ENCODE data around the gene RUVBL2.
A peak's percentile ranks its signal among the peaks of the same experiment; 100 is the strongest.

The RUVBL2 gene

DNA sequence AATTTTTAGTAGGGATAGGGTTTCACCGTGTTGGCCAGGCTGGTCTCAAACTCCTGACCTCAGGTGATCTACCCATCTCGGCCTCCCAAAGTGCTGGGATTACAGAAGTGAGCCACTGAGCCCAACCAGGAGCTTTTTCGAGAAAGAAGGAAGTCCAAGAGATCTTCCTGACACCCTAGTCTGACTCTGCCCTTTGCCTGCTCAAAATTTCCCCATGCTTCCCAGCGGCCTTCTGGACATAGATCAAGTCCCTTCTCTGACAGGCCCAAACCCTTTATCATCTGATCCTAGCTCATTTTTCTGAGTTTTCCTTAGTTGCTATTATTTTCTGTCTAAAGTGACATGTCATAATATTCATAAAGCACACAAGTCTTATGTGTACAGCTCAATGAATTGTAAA is 40.5 kb upstream of the RUVBL2 start:
- H3K14ac ChIP-seq (ENCODE audit: low read length in 2 of 2) = no peak overlapping the region
- H3K9ac ChIP-seq (ENCODE audit: low read length) = no peak overlapping the region
- H3K36me3 ChIP-seq (ENCODE audit: control insufficient read depth in 1 of 2, insufficient read depth in 2 of 2, low read depth in 1 of 2, low read length in 2 of 2) = peaks cover 13 to 23% of the 10 kb centered on the region in 2 experiments
- no peak overlapping the region for H2BK120ac ChIP-seq (ENCODE audit: low read depth, low read length)
- H3K9me3 ChIP-seq (ENCODE audit: control insufficient read depth, low read length) = no peaks in the 10 kb centered on the region
- H4K8ac ChIP-seq (ENCODE audit: low read length) = no peak overlapping the region
- no peak overlapping the region for H3K4me2 ChIP-seq (ENCODE audit: low read length, poor library complexity, severe bottlenecking)
- no peak overlapping the region for H4K91ac ChIP-seq (ENCODE audit: low read length)
- no peak overlapping the region for H3K27ac ChIP-seq (ENCODE audit: low read length, poor library complexity, severe bottlenecking)
- no peak overlapping the region for H3K18ac ChIP-seq (ENCODE audit: low read depth in 1 of 2, low read length in 2 of 2)
- H2BK15ac ChIP-seq (ENCODE audit: low read depth, poor library complexity, severe bottlenecking) = peak overlapping the region; percentile 44
- WGBS = 86% methylated on average over 4 of the region's 4 CpGs
- H2AK5ac ChIP-seq (ENCODE audit: low read length, severe bottlenecking) = no peak overlapping the region
- H3K4ac ChIP-seq (ENCODE audit: low read depth in 1 of 2, low read length in 2 of 2) = no peak overlapping the region
- no peaks in the 10 kb centered on the region for H3K27me3 ChIP-seq (ENCODE audit: control insufficient read depth in 1 of 2, insufficient read depth in 1 of 2, low read length in 2 of 2)
- no peaks in the 10 kb centered on the region for H3K79me1 ChIP-seq (replicated peaks; ENCODE audit: low read length, poor library complexity, severe bottlenecking)
- no peak for DNase-seq
- H3K23ac ChIP-seq (ENCODE audit: low read length in 2 of 2) = no peak overlapping the region
- H3K4me3 ChIP-seq (ENCODE audit: insufficient read depth in 1 of 2, low read depth in 1 of 2, low read length in 2 of 2) = no peak overlapping the region
- H2BK5ac ChIP-seq (ENCODE audit: low read depth, low read length, poor library complexity, severe bottlenecking) = no peak overlapping the region
- peaks cover 18% of the 10 kb centered on the region for H3K4me1 ChIP-seq (ENCODE audit: control insufficient read depth, insufficient read depth, low read depth, low read length)
- H2BK12ac ChIP-seq (ENCODE audit: low read length in 2 of 2) = no peak overlapping the region
- H2AFZ ChIP-seq (ENCODE audit: low read depth, low read length) = no peak overlapping the region

DNA sequence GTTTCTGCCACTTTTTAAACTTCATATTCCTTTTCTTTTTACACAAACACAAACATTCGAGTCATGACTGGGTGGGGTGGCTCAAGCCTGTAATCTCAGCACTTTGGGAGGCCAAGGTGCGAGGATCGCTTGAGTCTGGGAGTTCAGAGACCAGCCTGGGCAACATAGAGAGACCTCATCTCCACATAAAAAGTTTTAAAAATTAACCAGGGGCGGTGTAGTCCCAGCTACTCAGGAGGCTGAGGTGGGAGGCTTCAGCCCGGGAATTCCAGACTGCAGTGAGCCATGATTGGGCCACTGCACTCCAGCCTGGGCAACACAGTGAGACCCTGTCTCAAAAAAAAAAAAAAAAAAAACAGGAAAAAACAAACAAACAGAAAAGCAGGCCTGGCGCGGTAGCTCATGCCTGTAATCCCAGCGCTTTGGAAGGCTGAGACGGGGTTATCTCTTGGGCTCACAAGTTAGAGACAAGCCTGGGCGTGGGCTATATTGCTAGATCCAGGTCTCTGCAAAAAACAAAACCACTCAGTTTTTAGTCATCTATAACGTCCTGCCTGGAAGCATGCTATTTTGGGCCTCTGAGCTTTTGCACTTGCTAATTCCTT is 39.6 kb upstream of the RUVBL2 start:
- H3K4ac ChIP-seq (ENCODE audit: low read depth in 1 of 2, low read length in 2 of 2) = peak overlapping the region in 1 of 2 experiments; percentile 71
- H3K4me1 ChIP-seq (ENCODE audit: control insufficient read depth, insufficient read depth, low read depth, low read length) = peaks cover 18% of the 10 kb centered on the region
- no peak overlapping the region for H2BK12ac ChIP-seq (ENCODE audit: low read length in 2 of 2)
- H2AFZ ChIP-seq (ENCODE audit: low read depth, low read length) = peak overlapping the region; percentile 90
- H3K9ac ChIP-seq (ENCODE audit: low read length) = peak overlapping the region; percentile 99
- H4K91ac ChIP-seq (ENCODE audit: low read length) = no peak overlapping the region
- no peaks in the 10 kb centered on the region for H3K27me3 ChIP-seq (ENCODE audit: control insufficient read depth in 1 of 2, insufficient read depth in 1 of 2, low read length in 2 of 2)
- peak overlapping the region; percentile 31 for H3K27ac ChIP-seq (ENCODE audit: low read length, poor library complexity, severe bottlenecking)
- 77% methylated on average over 11 of the region's 11 CpGs for WGBS
- no peak overlapping the region for H2AK5ac ChIP-seq (ENCODE audit: low read length, severe bottlenecking)
- no peak overlapping the region for H2BK120ac ChIP-seq (ENCODE audit: low read depth, low read length)
- H3K4me2 ChIP-seq (ENCODE audit: low read length, poor library complexity, severe bottlenecking) = peak overlapping the region; percentile 45
- H3K18ac ChIP-seq (ENCODE audit: low read depth in 1 of 2, low read length in 2 of 2) = peak overlapping the region in 1 of 2 experiments; percentile 63
- no peak for DNase-seq
- no peak overlapping the region for H2BK5ac ChIP-seq (ENCODE audit: low read depth, low read length, poor library complexity, severe bottlenecking)
- H3K23ac ChIP-seq (ENCODE audit: low read length in 2 of 2) = no peak overlapping the region
- H3K36me3 ChIP-seq (ENCODE audit: control insufficient read depth in 1 of 2, insufficient read depth in 2 of 2, low read depth in 1 of 2, low read length in 2 of 2) = peaks cover 19 to 30% of the 10 kb centered on the region in 2 experiments
- peak overlapping the region; percentile 52 for H4K8ac ChIP-seq (ENCODE audit: low read length)
- H3K9me3 ChIP-seq (ENCODE audit: control insufficient read depth, low read length) = no peaks in the 10 kb centered on the region
- H3K79me1 ChIP-seq (replicated peaks; ENCODE audit: low read length, poor library complexity, severe bottlenecking) = no peaks in the 10 kb centered on the region
- no peak overlapping the region for H3K14ac ChIP-seq (ENCODE audit: low read length in 2 of 2)
- H3K4me3 ChIP-seq (ENCODE audit: insufficient read depth in 1 of 2, low read depth in 1 of 2, low read length in 2 of 2) = peak overlapping the region in 1 of 2 experiments; percentile 98
- H2BK15ac ChIP-seq (ENCODE audit: low read depth, poor library complexity, severe bottlenecking) = no peak overlapping the region

DNA sequence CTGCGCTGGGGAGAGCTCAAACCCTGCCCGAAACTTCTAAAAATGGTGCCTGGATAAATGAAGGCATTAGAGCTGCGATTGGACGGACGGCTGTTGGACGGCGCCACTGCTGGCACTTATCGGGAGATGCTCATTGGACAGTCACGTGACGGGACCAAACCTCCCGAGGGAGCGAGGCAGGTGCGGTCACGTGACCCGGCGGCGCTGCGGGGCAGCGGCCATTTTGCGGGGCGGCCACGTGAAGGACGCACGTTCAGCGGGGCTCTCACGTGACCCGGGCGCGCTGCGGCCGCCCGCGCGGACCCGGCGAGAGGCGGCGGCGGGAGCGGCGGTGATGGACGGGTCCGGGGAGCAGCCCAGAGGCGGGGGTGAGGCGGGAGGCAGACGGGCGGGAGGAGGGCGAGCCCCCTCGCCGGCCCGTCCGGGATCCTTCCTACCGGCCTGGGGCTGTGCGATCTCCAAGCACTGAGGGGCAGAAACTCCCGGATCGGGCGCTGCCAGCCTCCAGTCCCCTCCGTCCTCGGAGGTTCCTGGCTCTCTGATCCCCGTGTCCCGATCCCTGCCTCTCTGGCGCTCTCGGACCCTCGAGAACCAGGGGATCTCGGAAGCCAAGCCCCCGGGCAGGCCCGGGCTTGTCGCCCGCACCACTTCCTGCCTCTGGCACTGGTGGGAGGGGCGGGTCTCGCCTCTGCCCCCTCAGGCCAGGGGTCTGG is 38.9 kb upstream of the RUVBL2 start, which contains the start of gene BAX:
Gene BAX, plus strand, starts transcription at position 281 of the 713 bp plus-strand sequence. Its CDS starts 54 bp downstream, at position 335.
- Histone ChIP-seq H2AK5ac (ENCODE audit: low read length, severe bottlenecking) (peak within 1 kb of the TSS; percentile 94), H3K4me1 (ENCODE audit: control insufficient read depth, insufficient read depth, low read depth, low read length) (peaks cover 18% of the 10 kb centered on the region), H2BK5ac (ENCODE audit: low read depth, low read length, poor library complexity, severe bottlenecking) (peak within 1 kb of the TSS; percentile 100), H4K91ac (ENCODE audit: low read length) (peak within 1 kb of the TSS; percentile 99), H3K36me3 (ENCODE audit: control insufficient read depth in 1 of 2, insufficient read depth in 2 of 2, low read depth in 1 of 2, low read length in 2 of 2) (peaks cover 22 to 30% of the 10 kb centered on the region in 2 experiments), H3K9me3 (ENCODE audit: control insufficient read depth, low read length) (no peaks in the 10 kb centered on the region), H3K27ac (ENCODE audit: low read length, poor library complexity, severe bottlenecking) (peak within 1 kb of the TSS; percentile 100), H2AFZ (ENCODE audit: low read depth, low read length) (peak within 1 kb of the TSS; percentile 90), H3K23ac (ENCODE audit: low read length in 2 of 2) (peak within 1 kb of the TSS; percentile 21 to 90), H3K4me3 (ENCODE audit: insufficient read depth in 1 of 2, low read depth in 1 of 2, low read length in 2 of 2) (peak within 1 kb of the TSS; percentile 84 to 98), H3K27me3 (ENCODE audit: control insufficient read depth in 1 of 2, insufficient read depth in 1 of 2, low read length in 2 of 2) (no peaks in the 10 kb centered on the region), H3K4ac (ENCODE audit: low read depth in 1 of 2, low read length in 2 of 2) (peak within 1 kb of the TSS; percentile 100), H2BK12ac (ENCODE audit: low read length in 2 of 2) (peak within 1 kb of the TSS; percentile 50 to 91), H4K8ac (ENCODE audit: low read length) (peak within 1 kb of the TSS; percentile 98), H3K79me1 (replicated peaks; ENCODE audit: low read length, poor library complexity, severe bottlenecking) (no peaks in the 10 kb centered on the region), H2BK120ac (ENCODE audit: low read depth, low read length) (peak within 1 kb of the TSS; percentile 99), H3K4me2 (ENCODE audit: low read length, poor library complexity, severe bottlenecking) (peak within 1 kb of the TSS; percentile 73), H3K14ac (ENCODE audit: low read length in 2 of 2) (peak within 1 kb of the TSS; percentile 76 to 93), H2BK15ac (ENCODE audit: low read depth, poor library complexity, severe bottlenecking) (peak within 1 kb of the TSS; percentile 86), H3K18ac (ENCODE audit: low read depth in 1 of 2, low read length in 2 of 2) (peak within 1 kb of the TSS; percentile 95 to 99), H3K9ac (ENCODE audit: low read length) (peak within 1 kb of the TSS; percentile 99)
- DNase-seq = peak; percentile 92
- under 1% methylated on average over 36 of the region's 71 CpGs for WGBS

DNA sequence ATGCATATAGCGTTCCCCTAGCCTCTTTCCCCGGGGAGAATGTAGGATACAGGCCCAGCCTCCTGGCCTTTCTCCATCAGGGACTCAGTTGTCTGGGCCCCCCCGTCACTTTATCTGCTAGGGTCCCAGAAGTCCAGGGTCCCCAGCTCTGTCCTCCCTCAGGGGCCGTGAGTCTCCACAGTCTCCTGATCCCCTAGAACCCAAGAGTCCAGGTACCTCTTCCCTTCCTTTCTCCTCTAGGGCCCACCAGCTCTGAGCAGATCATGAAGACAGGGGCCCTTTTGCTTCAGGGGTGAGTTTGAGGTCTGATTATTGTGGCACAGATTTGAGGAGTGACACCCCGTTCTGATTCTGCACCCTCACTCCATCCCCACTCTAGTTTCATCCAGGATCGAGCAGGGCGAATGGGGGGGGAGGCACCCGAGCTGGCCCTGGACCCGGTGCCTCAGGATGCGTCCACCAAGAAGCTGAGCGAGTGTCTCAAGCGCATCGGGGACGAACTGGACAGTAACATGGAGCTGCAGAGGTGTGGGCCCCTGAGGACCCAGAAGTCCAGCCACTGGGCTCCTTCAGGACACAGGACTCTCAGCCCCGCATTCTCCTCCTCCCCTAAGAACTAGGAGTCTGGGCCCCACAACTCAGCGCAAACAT is 38.3 kb upstream of the RUVBL2 start:
- Histone ChIP-seq H2BK120ac (ENCODE audit: low read depth, low read length) (peak overlapping the region; percentile 99), H2BK12ac (ENCODE audit: low read length in 2 of 2) (peak overlapping the region; percentile 50 to 91), H3K27me3 (ENCODE audit: control insufficient read depth in 1 of 2, insufficient read depth in 1 of 2, low read length in 2 of 2) (no peaks in the 10 kb centered on the region), H3K27ac (ENCODE audit: low read length, poor library complexity, severe bottlenecking) (peak overlapping the region; percentile 100), H3K36me3 (ENCODE audit: control insufficient read depth in 1 of 2, insufficient read depth in 2 of 2, low read depth in 1 of 2, low read length in 2 of 2) (peaks cover 27 to 31% of the 10 kb centered on the region in 2 experiments), H3K14ac (ENCODE audit: low read length in 2 of 2) (peak overlapping the region; percentile 76 to 93), H2BK15ac (ENCODE audit: low read depth, poor library complexity, severe bottlenecking) (no peak overlapping the region), H2AK5ac (ENCODE audit: low read length, severe bottlenecking) (peak overlapping the region; percentile 94), H3K4ac (ENCODE audit: low read depth in 1 of 2, low read length in 2 of 2) (peak overlapping the region; percentile 100), H3K4me3 (ENCODE audit: insufficient read depth in 1 of 2, low read depth in 1 of 2, low read length in 2 of 2) (peak overlapping the region; percentile 84 to 98), H3K18ac (ENCODE audit: low read depth in 1 of 2, low read length in 2 of 2) (peak overlapping the region; percentile 95 to 99), H4K91ac (ENCODE audit: low read length) (peak overlapping the region; percentile 99), H4K8ac (ENCODE audit: low read length) (peak overlapping the region; percentile 98), H3K79me1 (replicated peaks; ENCODE audit: low read length, poor library complexity, severe bottlenecking) (peaks cover under 1% of the 10 kb centered on the region), H3K23ac (ENCODE audit: low read length in 2 of 2) (peak overlapping the region; percentile 21 to 77), H3K4me1 (ENCODE audit: control insufficient read depth, insufficient read depth, low read depth, low read length) (peaks cover 18% of the 10 kb centered on the region), H2AFZ (ENCODE audit: low read depth, low read length) (no peak overlapping the region), H3K4me2 (ENCODE audit: low read length, poor library complexity, severe bottlenecking) (peak overlapping the region; percentile 73), H2BK5ac (ENCODE audit: low read depth, low read length, poor library complexity, severe bottlenecking) (peak overlapping the region; percentile 100), H3K9me3 (ENCODE audit: control insufficient read depth, low read length) (no peaks in the 10 kb centered on the region), H3K9ac (ENCODE audit: low read length) (peak overlapping the region; percentile 99)
- WGBS = 53% methylated on average over 15 of the region's 16 CpGs
- peak; percentile 14 for DNase-seq

Data from mesenchymal stem cell (in vitro differentiated cells and primary cell).